Naive B cell (primary cell): ENCODE measurements around the gene OLFM3. TPM values are rescaled to one million over a fixed set of nuclear protein-coding genes. Genes with fewer than 3 reads are reported as not detected.

Experiments used
- ATAC-seq, 2 donors: fragments of 150-1000 bp; cut with Tn5 transposase; 2 replicates each; pipeline ENCODE4 v1.10.0; 2021; ENCODE audit warnings: low read depth in 2 of 2, mild to moderate bottlenecking in 2 of 2, moderate library complexity in 2 of 2
- DNase-seq: peaks from one replicate; pipeline ENCODE4 v3.0.0; 2022
- H3K27ac Mint-ChIP-seq, 6 donors: one replicate each; pipeline ENCODE4 v1.8.0; 2020 to 2022; ENCODE audit warnings: mild to moderate bottlenecking in 6 of 6, mixed read lengths in 6 of 6, moderate library complexity in 5 of 6, inconsistent platforms in 2 of 6
- H3K27me3 Mint-ChIP-seq, 3 donors: one replicate each; pipeline ENCODE4 v1.8.0; 2021 to 2022; ENCODE audit warnings: mixed read lengths in 3 of 3, mild to moderate bottlenecking in 1 of 3
- H3K36me3 Mint-ChIP-seq, 2 donors: one replicate each; pipeline ENCODE4 v1.8.0; 2020 to 2022; ENCODE audit warnings: mixed read lengths in 2 of 2, inconsistent platforms in 1 of 2, mild to moderate bottlenecking in 1 of 2
- H3K4me1 Mint-ChIP-seq, 3 donors: one replicate each; pipeline ENCODE4 v1.8.0; 2020 to 2022; ENCODE audit warnings: mixed read lengths in 3 of 3, inconsistent platforms in 1 of 3, mild to moderate bottlenecking in 1 of 3, moderate library complexity in 1 of 3
- H3K4me3 Mint-ChIP-seq, 8 donors: one replicate each; pipeline ENCODE4 v1.8.0; 2020 to 2022; ENCODE audit warnings: mild to moderate bottlenecking in 8 of 8, mixed read lengths in 8 of 8, moderate library complexity in 8 of 8, inconsistent platforms in 2 of 8
- H3K9me3 Mint-ChIP-seq, 7 donors: one replicate each; pipeline ENCODE4 v1.8.0; 2020 to 2022; ENCODE audit warnings: mixed read lengths in 7 of 7, mild to moderate bottlenecking in 5 of 7, inconsistent platforms in 2 of 7, moderate library complexity in 1 of 7
- polyA plus RNA-seq, 6 donors: library from polyadenylated mRNA; unstranded; fragments of 300-500 nt; fragmentation: Illumina TruSeq; gene quantifications; one replicate each; pipeline ENCODE4 v1.2.3, GENCODE V29; 2021; ENCODE audit warnings: low read depth in 6 of 6

The OLFM3 gene
- polyA plus RNA-seq, 6 donors from 2014 or later = not detected

GRCh38 chr1:101873672-101874071 is 123.1 kb downstream of the OLFM3 start:
- Mint-ChIP-seq H3K4me1 (no peaks in the 10 kb centered on the region), H3K27me3 (no peaks in the 10 kb centered on the region), H3K4me3 (no peak overlapping the region), H3K27ac (no peak overlapping the region), H3K36me3 (no peaks in the 10 kb centered on the region), H3K9me3 (peaks cover 0 to 2% (median 0%) of the 10 kb centered on the region in 7 donors)
- DNase-seq = no peak
- ATAC-seq = no peak

DNA sequence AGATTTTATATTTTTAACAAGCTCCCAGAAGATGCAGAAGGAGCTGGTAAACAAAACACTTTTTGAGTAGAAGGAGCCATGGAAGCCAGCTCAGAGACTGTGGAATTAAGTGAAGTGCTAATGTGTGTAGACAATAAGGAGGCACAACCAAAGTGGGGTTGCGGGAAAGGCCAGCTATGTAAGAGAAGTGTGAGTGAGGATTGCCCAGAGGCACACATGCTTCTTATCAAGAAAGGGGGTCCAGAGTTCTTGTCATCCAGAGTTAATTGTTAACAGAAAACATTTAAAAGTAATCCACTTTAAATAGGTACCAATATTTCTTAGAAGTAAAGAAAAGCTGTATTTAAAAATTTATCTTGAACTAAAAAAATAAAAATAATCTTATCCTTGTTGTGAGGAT is 136.8 kb downstream of the OLFM3 start:
- H3K36me3 Mint-ChIP-seq = no peaks in the 10 kb centered on the region
- H3K9me3 Mint-ChIP-seq = peaks cover 0 to 8% (median 0%) of the 10 kb centered on the region in 7 donors
- ATAC-seq (no peak), DNase-seq (no peak)
- no peak overlapping the region for H3K27ac Mint-ChIP-seq
- H3K4me3 Mint-ChIP-seq = no peak overlapping the region
- no peaks in the 10 kb centered on the region for H3K4me1 Mint-ChIP-seq
- no peaks in the 10 kb centered on the region for H3K27me3 Mint-ChIP-seq

GRCh38 chr1:101854271-101854670 is 142.5 kb downstream of the OLFM3 start:
- Mint-ChIP-seq H3K4me1 (no peaks in the 10 kb centered on the region), H3K27me3 (no peaks in the 10 kb centered on the region), H3K4me3 (no peak overlapping the region)

GRCh38 chr1:101852936-101853335 is 143.8 kb downstream of the OLFM3 start:
- no peaks in the 10 kb centered on the region for H3K4me1 Mint-ChIP-seq
- no peaks in the 10 kb centered on the region for H3K36me3 Mint-ChIP-seq
- H3K27ac Mint-ChIP-seq = no peak overlapping the region
- DNase-seq (no peak), ATAC-seq (no peak)
- no peaks in the 10 kb centered on the region for H3K27me3 Mint-ChIP-seq
- H3K9me3 Mint-ChIP-seq = no peaks in the 10 kb centered on the region
- H3K4me3 Mint-ChIP-seq = no peak overlapping the region

More at GRCh38 chr1:101854271-101854670, 142.5 kb downstream of the OLFM3 start:
- no peak for DNase-seq
- Mint-ChIP-seq H3K9me3 (peaks cover 0 to 7% (median 0%) of the 10 kb centered on the region in 7 donors), H3K36me3 (no peaks in the 10 kb centered on the region), H3K27ac (no peak overlapping the region)
- ATAC-seq = no peak

DNA sequence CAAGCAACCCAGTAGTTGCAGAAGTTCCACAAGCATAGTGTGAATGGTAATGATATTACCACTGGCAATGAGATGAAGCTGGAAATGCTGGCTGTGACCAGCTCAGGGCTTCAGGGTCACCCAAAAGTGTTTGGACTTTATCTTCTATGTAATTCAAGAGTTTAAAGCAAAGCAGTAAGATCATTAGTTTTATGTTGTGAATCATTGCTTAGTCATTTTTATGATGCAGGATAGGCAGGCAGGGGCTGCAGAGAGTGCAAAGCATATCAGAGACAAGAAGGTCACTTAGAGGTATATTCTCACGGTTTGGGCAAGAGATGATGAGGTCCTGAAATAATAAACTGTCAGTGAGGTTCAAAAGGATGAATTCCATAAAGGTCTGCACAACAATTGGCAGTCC is 147.4 kb downstream of the OLFM3 start:
- Mint-ChIP-seq H3K27me3 (peaks cover 0 to 2% (median 0%) of the 10 kb centered on the region in 3 donors), H3K4me3 (no peak overlapping the region), H3K36me3 (no peaks in the 10 kb centered on the region), H3K4me1 (no peaks in the 10 kb centered on the region), H3K9me3 (no peaks in the 10 kb centered on the region), H3K27ac (no peak overlapping the region)
- ATAC-seq (no peak), DNase-seq (no peak)

DNA sequence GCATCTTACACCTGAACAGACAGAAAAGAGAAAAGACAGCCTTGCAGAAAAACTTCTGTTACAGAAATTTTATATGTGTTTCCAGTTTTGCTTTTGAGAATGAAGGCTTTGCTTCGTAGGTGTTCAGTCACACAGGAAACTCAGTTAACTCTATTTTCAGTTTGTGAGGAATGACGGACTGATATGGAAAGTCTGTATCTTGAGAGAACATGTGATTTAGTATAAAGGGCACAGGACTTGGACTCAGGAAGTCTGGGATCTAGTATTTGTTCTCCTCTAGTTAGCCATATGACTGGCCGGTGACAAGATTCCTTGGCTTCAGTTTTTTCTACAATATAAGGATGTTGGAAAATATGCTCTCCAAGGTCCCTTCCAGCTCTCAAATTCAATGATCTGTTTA is 149.1 kb downstream of the OLFM3 start:
- Mint-ChIP-seq H3K9me3 (peaks cover 0 to 2% (median 0%) of the 10 kb centered on the region in 7 donors), H3K4me3 (no peak overlapping the region), H3K27me3 (peaks cover 0 to 8% (median 0%) of the 10 kb centered on the region in 3 donors), H3K36me3 (no peaks in the 10 kb centered on the region), H3K4me1 (no peaks in the 10 kb centered on the region), H3K27ac (no peak overlapping the region)
- DNase-seq (no peak), ATAC-seq (no peak)

DNA sequence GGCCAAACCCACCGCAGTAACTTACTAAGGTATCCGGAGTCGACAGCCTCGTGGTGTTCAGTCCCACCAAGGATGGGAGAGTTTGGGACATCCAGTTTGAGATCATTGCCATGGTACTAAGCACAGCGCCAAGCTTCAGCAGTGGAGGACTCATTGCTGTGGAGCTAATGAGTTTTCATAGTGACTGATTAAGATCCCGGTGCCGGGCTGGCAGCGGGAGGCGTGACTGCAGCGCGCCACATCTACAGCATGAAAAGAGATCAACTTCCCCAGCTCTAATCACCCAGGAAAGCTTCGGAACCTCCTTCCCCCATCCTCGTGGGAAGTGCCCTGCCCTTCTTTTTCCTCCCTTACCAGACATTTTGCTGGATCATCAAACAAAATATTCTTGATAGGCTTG is 149.9 kb downstream of the OLFM3 start:
- Mint-ChIP-seq H3K9me3 (peaks cover 0 to 2% (median 0%) of the 10 kb centered on the region in 7 donors), H3K4me3 (no peak overlapping the region), H3K36me3 (no peaks in the 10 kb centered on the region), H3K27ac (no peak overlapping the region), H3K27me3 (peaks cover 0 to 8% (median 0%) of the 10 kb centered on the region in 3 donors), H3K4me1 (no peaks in the 10 kb centered on the region)
- DNase-seq (no peak), ATAC-seq (no peak)

DNA sequence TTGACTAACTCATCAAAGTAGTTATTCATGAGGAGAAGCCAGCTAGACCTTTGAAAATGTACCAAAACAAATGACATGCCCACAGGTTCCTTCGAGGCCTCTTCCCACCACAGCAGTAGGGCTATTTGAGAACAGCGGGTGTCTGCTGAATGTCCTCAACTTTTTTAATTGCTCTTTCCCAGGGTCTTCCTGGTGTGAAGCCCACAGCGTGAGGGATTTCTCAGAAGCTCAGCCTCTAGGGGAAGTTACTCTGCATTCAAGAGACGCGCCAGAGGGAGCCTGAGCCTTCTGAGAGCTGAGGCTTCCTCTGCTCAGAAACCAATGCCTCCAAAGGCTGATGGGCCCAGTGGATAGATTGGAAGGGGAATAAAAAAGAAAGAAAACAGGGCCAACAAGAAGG is 153.6 kb downstream of the OLFM3 start:
- no peak overlapping the region for H3K27ac Mint-ChIP-seq
- no peaks in the 10 kb centered on the region for H3K36me3 Mint-ChIP-seq
- DNase-seq = no peak
- no peak overlapping the region for H3K4me3 Mint-ChIP-seq
- peaks cover 0 to 2% (median 0%) of the 10 kb centered on the region in 7 donors for H3K9me3 Mint-ChIP-seq
- ATAC-seq = no peak
- no peaks in the 10 kb centered on the region for H3K4me1 Mint-ChIP-seq
- peaks cover 5 to 15% (median 6%) of the 10 kb centered on the region in 3 donors for H3K27me3 Mint-ChIP-seq

- Mint-ChIP-seq H3K27me3 (peaks cover 5 to 15% (median 6%) of the 10 kb centered on the region in 3 donors), H3K36me3 (no peaks in the 10 kb centered on the region), H3K27ac (no peak overlapping the region), H3K4me3 (no peak overlapping the region), H3K9me3 (peaks cover 0 to 2% (median 0%) of the 10 kb centered on the region in 7 donors), H3K4me1 (no peaks in the 10 kb centered on the region)
- ATAC-seq = no peak
- no peak for DNase-seq
These were observed 154.9 kb downstream of the OLFM3 start for GRCh38 chr1:101841824-101842223.

GRCh38 chr1:101835988-101836387 is 160.7 kb downstream of the OLFM3 start:
- Mint-ChIP-seq H3K27ac (no peak overlapping the region), H3K36me3 (no peaks in the 10 kb centered on the region), H3K9me3 (no peaks in the 10 kb centered on the region), H3K4me1 (no peaks in the 10 kb centered on the region), H3K27me3 (peaks cover 0 to 6% (median 0%) of the 10 kb centered on the region in 3 donors), H3K4me3 (no peak overlapping the region)
- no peak for DNase-seq
- no peak for ATAC-seq

DNA sequence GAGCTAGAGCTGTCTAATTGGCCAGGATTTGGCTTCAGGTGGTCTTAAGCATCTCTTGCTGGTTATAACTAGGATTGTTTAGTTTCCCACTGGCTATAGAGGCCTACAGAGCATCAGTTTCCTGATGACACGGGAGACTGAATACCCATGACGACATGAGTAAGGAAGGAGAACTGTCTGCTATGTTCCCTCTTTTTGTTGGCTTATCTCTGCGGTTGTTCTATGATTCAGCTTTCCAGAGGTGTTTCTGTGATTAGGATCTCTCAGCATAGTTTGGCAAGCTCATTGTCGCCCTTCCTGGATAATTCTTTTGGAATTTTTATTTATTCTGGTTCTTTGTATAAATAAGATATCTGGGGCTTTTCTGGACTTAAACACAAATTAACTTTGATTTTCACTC is 163.4 kb downstream of the OLFM3 start:
- Mint-ChIP-seq H3K27ac (peak overlapping the region in 1 of 6 donors; percentile 27), H3K36me3 (no peaks in the 10 kb centered on the region), H3K4me3 (no peak overlapping the region), H3K4me1 (no peaks in the 10 kb centered on the region), H3K9me3 (peaks cover 0 to 10% (median 0%) of the 10 kb centered on the region in 7 donors), H3K27me3 (no peaks in the 10 kb centered on the region)
- ATAC-seq = no peak
- DNase-seq = no peak

DNA sequence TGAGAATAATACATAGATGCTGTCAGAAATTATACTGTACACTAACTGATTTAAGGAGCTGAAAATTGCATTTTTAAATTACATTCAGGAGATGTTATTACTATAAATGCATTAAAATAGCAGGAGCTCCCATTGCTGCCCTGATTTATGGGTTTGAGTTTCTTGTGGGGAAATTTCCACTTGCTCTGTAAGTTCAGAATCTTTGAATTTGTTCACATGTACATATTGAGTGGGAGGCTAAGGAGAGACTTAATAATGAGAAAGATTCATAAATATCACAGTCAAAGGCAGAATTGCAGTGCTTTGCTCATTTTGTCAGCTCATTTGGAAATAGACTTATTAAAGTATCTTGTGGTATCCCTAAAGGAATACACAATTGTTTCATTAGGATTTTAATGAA is 170.3 kb downstream of the OLFM3 start:
- no peaks in the 10 kb centered on the region for H3K4me1 Mint-ChIP-seq
- no peaks in the 10 kb centered on the region for H3K27me3 Mint-ChIP-seq
- peaks cover 0 to 15% (median 0%) of the 10 kb centered on the region in 7 donors for H3K9me3 Mint-ChIP-seq
- no peak for ATAC-seq
- no peak for DNase-seq
- no peaks in the 10 kb centered on the region for H3K36me3 Mint-ChIP-seq
- H3K27ac Mint-ChIP-seq = no peak overlapping the region
- no peak overlapping the region for H3K4me3 Mint-ChIP-seq

DNA sequence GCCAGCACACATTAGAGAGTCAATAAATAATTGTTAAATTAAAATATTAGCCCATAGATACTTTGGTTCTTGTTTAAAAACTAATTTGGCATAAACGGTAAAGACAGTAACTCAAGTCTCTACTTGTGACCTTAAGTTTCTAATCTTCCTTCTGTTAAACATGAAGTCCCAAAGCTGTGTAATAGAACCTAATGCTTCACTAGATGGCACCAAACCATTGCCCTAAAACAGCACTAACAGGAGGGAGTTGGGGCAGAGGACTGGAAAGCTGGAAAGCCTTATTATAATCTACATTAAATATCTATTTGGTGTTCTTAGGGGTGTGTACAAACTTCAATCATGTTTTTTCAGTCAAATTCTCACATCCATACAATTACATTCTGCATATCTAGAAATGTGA is 176.7 kb downstream of the OLFM3 start:
- Mint-ChIP-seq H3K27me3 (peaks cover 5 to 8% (median 8%) of the 10 kb centered on the region in 3 donors), H3K9me3 (no peaks in the 10 kb centered on the region), H3K36me3 (no peaks in the 10 kb centered on the region), H3K4me3 (no peak overlapping the region), H3K27ac (no peak overlapping the region), H3K4me1 (no peaks in the 10 kb centered on the region)
- DNase-seq (no peak), ATAC-seq (no peak)

DNA sequence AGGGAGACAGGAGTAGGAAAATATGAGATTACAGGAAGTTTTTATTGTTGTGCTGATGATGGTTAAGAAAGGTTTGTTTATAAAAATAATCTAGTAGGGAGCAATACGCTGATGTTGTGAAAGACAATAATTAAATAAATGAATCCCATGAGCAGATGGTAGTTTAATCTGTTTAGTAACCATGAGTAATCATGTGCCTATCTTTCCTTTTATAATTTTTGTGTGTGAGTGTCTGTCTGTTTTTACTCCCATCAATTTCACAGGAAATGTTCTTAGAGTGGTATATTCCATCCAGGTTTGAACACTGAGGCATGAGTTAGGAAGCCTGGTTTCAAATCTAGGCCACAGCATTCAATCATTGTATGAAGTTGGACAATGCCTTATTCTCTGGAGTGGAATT is 180.5 kb downstream of the OLFM3 start:
- H3K27ac Mint-ChIP-seq = no peak overlapping the region
- no peaks in the 10 kb centered on the region for H3K4me1 Mint-ChIP-seq
- no peak for ATAC-seq
- peaks cover 8 to 12% (median 8%) of the 10 kb centered on the region in 3 donors for H3K27me3 Mint-ChIP-seq
- no peaks in the 10 kb centered on the region for H3K9me3 Mint-ChIP-seq
- H3K36me3 Mint-ChIP-seq = no peaks in the 10 kb centered on the region
- H3K4me3 Mint-ChIP-seq = no peak overlapping the region
- DNase-seq = no peak

GRCh38 chr1:101798417-101798816 is 198.3 kb downstream of the OLFM3 start:
- peaks cover 0 to 4% (median 0%) of the 10 kb centered on the region in 3 donors for H3K27me3 Mint-ChIP-seq
- H3K4me3 Mint-ChIP-seq = no peak overlapping the region
- no peaks in the 10 kb centered on the region for H3K36me3 Mint-ChIP-seq
- H3K27ac Mint-ChIP-seq = no peak overlapping the region
- DNase-seq (no peak), ATAC-seq (no peak)
- H3K4me1 Mint-ChIP-seq = no peaks in the 10 kb centered on the region
- no peaks in the 10 kb centered on the region for H3K9me3 Mint-ChIP-seq
